Lower leg skin (tissue), 4 donors: Measurements from ENCODE around the gene CTRB1. TPM values are rescaled to one million over a fixed set of nuclear protein-coding genes. Genes with fewer than 3 reads are reported as not detected.

Experiments used
- DNase-seq, 2 donors: peaks; one replicate each; pipeline ENCODE4 v3.0.0-alpha.2; 2019; ENCODE audit warnings: low spot score in 2 of 2
- H3K4me3 ChIP-seq: fragments of 200-600 bp; sonication (generic); 2 replicates; pipeline ENCODE4 v1.5.1; 2017; ENCODE audit warnings: mild to moderate bottlenecking, low read depth; ENCODE audit not compliant: poor library complexity, severe bottlenecking
- CTCF ChIP-seq, 3 donors: fragments of 450-650 bp; IDR thresholded peaks; one replicate each; pipeline ENCODE4 v1.5.1; 2016; ENCODE audit warnings: antibody characterized with exemption in 3 of 3, mild to moderate bottlenecking in 3 of 3, moderate library complexity in 2 of 3
- POLR2A ChIP-seq, 2 donors: fragments of 450-650 bp; IDR thresholded peaks; one replicate each; pipeline ENCODE4 v1.6.1; 2016 to 2017; ENCODE audit warnings: antibody characterized with exemption in 2 of 2, mild to moderate bottlenecking in 1 of 2, moderate library complexity in 1 of 2
- WGBS, 2 donors: methylation state at CpG; one replicate each; pipeline ENCODE4 v1.1.5; 2018; 5-methylcytosine and 5-hydroxymethylcytosine counted together
- intact Hi-C: fragments of 100-400 bp; cut with DNase I; formaldehyde crosslinking; loops from one replicate; pipeline ENCODE4 v1.15.0; 2023; ENCODE audit warnings: low total_unique reads
- total RNA-seq, 4 donors: library from RNA; depleted of rRNA; stranded (reverse); fragments of >200 nt; gene quantifications; one replicate each; pipeline ENCODE4 v1.1.0, GENCODE V29; 2016

The CTRB1 gene
- total RNA-seq, 4 donors from 2014 or later = 1.0 TPM; not detected in 3

GRCh38 chr16:75262104-75262799, 43.5 kb downstream of the CTRB1 start:
- no peak overlapping the region for H3K4me3 ChIP-seq
- TF ChIP-seq POLR2A (IDR thresholded peaks at IDR 0.05) = no peak
- DNase-seq = peak in 1 of 2 donors; percentile 90
- 78 to 81% methylated on average over 12 to 14 of the region's 14 CpGs for WGBS, 2 donors
- intact Hi-C loops = no loop called here

GRCh38 chr16:75262800-75263127, 44.0 kb downstream of the CTRB1 start:
- no peak for DNase-seq
- no peak for TF ChIP-seq POLR2A (IDR thresholded peaks at IDR 0.05)
- intact Hi-C loops = no loop called here
- WGBS, 2 donors = 67 to 80% methylated on average over 4 to 5 of the region's 5 CpGs
- no peak overlapping the region for H3K4me3 ChIP-seq

GRCh38 chr16:75263291-75263962, 44.6 kb downstream of the CTRB1 start:
- no peak for TF ChIP-seq POLR2A (IDR thresholded peaks at IDR 0.05)
- no peak for TF ChIP-seq CTCF (IDR thresholded peaks at IDR 0.05)
- WGBS, 2 donors = 56 to 65% methylated on average over 13 to 14 of the region's 14 CpGs
- intact Hi-C loops = no loop called here
- no peak overlapping the region for H3K4me3 ChIP-seq
- peak in 1 of 2 donors; percentile 84 for DNase-seq

- TF ChIP-seq POLR2A (IDR thresholded peaks at IDR 0.05) (no peak), CTCF (IDR thresholded peaks at IDR 0.05) (no peak)
- no peak overlapping the region for H3K4me3 ChIP-seq
- peak in 1 of 2 donors; percentile 89 for DNase-seq
- WGBS, 2 donors = 39 to 40% methylated on average over 8 of the region's 8 CpGs
- intact Hi-C loops = no loop called here
Observed at GRCh38 chr16:75263963-75264445, 45.2 kb downstream of the CTRB1 start.

GRCh38 chr16:75264457-75264998, 45.7 kb downstream of the CTRB1 start:
- 21 to 31% methylated on average over 14 of the region's 14 CpGs for WGBS, 2 donors
- no peak for TF ChIP-seq POLR2A (IDR thresholded peaks at IDR 0.05)
- peak in 1 of 2 donors; percentile 89 for DNase-seq
- peak overlapping the region; percentile 68 for H3K4me3 ChIP-seq
- intact Hi-C loops = no loop called here

- H3K4me3 ChIP-seq = peak overlapping the region; percentile 68
- intact Hi-C loops = no loop called here
- DNase-seq = peak in 1 of 2 donors; percentile 90
- WGBS, 2 donors = 6 to 7% methylated on average over 18 to 42 of the region's 74 CpGs
- TF ChIP-seq POLR2A (IDR thresholded peaks at IDR 0.05) (no peak), CTCF (IDR thresholded peaks at IDR 0.05) (no peak)
Observed at GRCh38 chr16:75264999-75265910, 46.5 kb downstream of the CTRB1 start.
